ENCODE data around the gene CCN5.
"Not testable (repeated sequence)": the region's sequence is repeated elsewhere in the genome, so short reads cannot be mapped to it uniquely, and the experiment has no call there.

The CCN5 gene

GRCh38 chr20:44714701-44715498 is at the start of gene CCN5:
TSS of gene CCN5 (plus strand) at chr20:44715369. CDS start at chr20:44715391, 22 bp downstream.
- no peak within 1 kb of the TSS for H2AFZ ChIP-seq (ENCODE audit: low read length)
- TF ChIP-seq EZH2phosphoT487 (IDR thresholded peaks at IDR 0.05; ENCODE audit: borderline replicate concordance), result no peak
- no peak for TF ChIP-seq CTCF (conservative IDR thresholded peaks at IDR 0.05; ENCODE audit: low read length)
- H3K9ac ChIP-seq (ENCODE audit: low read depth, low read length, poor library complexity, severe bottlenecking), result no peak within 1 kb of the TSS
- no peaks in the 10 kb centered on the region for H4K20me1 ChIP-seq (ENCODE audit: insufficient read depth, low read length, poor library complexity, severe bottlenecking)
- no peaks in the 10 kb centered on the region for H3K27me3 ChIP-seq (ENCODE audit: insufficient read depth, low read length, poor library complexity, severe bottlenecking)
- no peaks in the 10 kb centered on the region for H3K36me3 ChIP-seq (ENCODE audit: insufficient read depth, low read length)
- H3K79me2 ChIP-seq (ENCODE audit: insufficient read depth, low read length), result no peaks in the 10 kb centered on the region
- no peak within 1 kb of the TSS for H3K4me2 ChIP-seq (ENCODE audit: low read depth, low read length, poor library complexity, severe bottlenecking)
- no peaks in the 10 kb centered on the region for H3K9me2 ChIP-seq (replicated peaks; ENCODE audit: low read depth, low read length)
- H3K4me1 ChIP-seq (ENCODE audit: insufficient read depth, low read length, poor library complexity, severe bottlenecking), result no peaks in the 10 kb centered on the region
- no peaks in the 10 kb centered on the region for H3K9me3 ChIP-seq (ENCODE audit: insufficient read depth, low read depth, low read length)
- H3F3A ChIP-seq (ENCODE audit: low read depth), result no peaks in the 10 kb centered on the region
- no peak within 1 kb of the TSS for H3K4me3 ChIP-seq (ENCODE audit: low read length, poor library complexity, severe bottlenecking)

- Histone ChIP-seq H3F3A (ENCODE audit: low read depth) (no peaks in the 10 kb centered on the region), H3K9ac (ENCODE audit: low read depth, low read length, poor library complexity, severe bottlenecking) (no peak overlapping the region), H3K4me3 (ENCODE audit: low read length, poor library complexity, severe bottlenecking) (no peak overlapping the region), H2AFZ (ENCODE audit: low read length) (no peak overlapping the region), H3K4me2 (ENCODE audit: low read depth, low read length, poor library complexity, severe bottlenecking) (no peak overlapping the region), H3K36me3 (ENCODE audit: insufficient read depth, low read length) (no peaks in the 10 kb centered on the region), H3K9me3 (ENCODE audit: insufficient read depth, low read depth, low read length) (no peaks in the 10 kb centered on the region), H3K4me1 (ENCODE audit: insufficient read depth, low read length, poor library complexity, severe bottlenecking) (peaks cover 19% of the 10 kb centered on the region), H3K79me2 (ENCODE audit: insufficient read depth, low read length) (no peaks in the 10 kb centered on the region), H4K20me1 (ENCODE audit: insufficient read depth, low read length, poor library complexity, severe bottlenecking) (no peaks in the 10 kb centered on the region), H3K27me3 (ENCODE audit: insufficient read depth, low read length, poor library complexity, severe bottlenecking) (no peaks in the 10 kb centered on the region), H3K9me2 (replicated peaks; ENCODE audit: low read depth, low read length) (no peaks in the 10 kb centered on the region)
- TF ChIP-seq EZH2phosphoT487 (IDR thresholded peaks at IDR 0.05; ENCODE audit: borderline replicate concordance) (no peak), CTCF (conservative IDR thresholded peaks at IDR 0.05; ENCODE audit: low read length) (no peak)
These were observed 49.1 kb upstream of the CCN5 start for GRCh38 chr20:44666066-44666465.

GRCh38 chr20:44670851-44671250 is 44.3 kb upstream of the CCN5 start:
- Histone ChIP-seq H3K4me2 (ENCODE audit: low read depth, low read length, poor library complexity, severe bottlenecking) (peak overlapping the region; percentile 71), H3K4me3 (ENCODE audit: low read length, poor library complexity, severe bottlenecking) (peak overlapping the region; percentile 72), H3K9ac (ENCODE audit: low read depth, low read length, poor library complexity, severe bottlenecking) (peak overlapping the region; percentile 71), H3K4me1 (ENCODE audit: insufficient read depth, low read length, poor library complexity, severe bottlenecking) (peaks cover 22% of the 10 kb centered on the region)
- H3K27me3 ChIP-seq (ENCODE audit: insufficient read depth, low read length, poor library complexity, severe bottlenecking); H3K79me2 ChIP-seq (ENCODE audit: insufficient read depth, low read length); H3K9me2 ChIP-seq (replicated peaks; ENCODE audit: low read depth, low read length); H4K20me1 ChIP-seq (ENCODE audit: insufficient read depth, low read length, poor library complexity, severe bottlenecking); H2AFZ ChIP-seq (ENCODE audit: low read length); H3F3A ChIP-seq (ENCODE audit: low read depth); H3K9me3 ChIP-seq (ENCODE audit: insufficient read depth, low read depth, low read length); H3K36me3 ChIP-seq (ENCODE audit: insufficient read depth, low read length): not testable (repeated sequence)

GRCh38 chr20:44671541-44671940 is 43.6 kb upstream of the CCN5 start:
- H4K20me1 ChIP-seq (ENCODE audit: insufficient read depth, low read length, poor library complexity, severe bottlenecking); H3K27me3 ChIP-seq (ENCODE audit: insufficient read depth, low read length, poor library complexity, severe bottlenecking); H3K9me2 ChIP-seq (replicated peaks; ENCODE audit: low read depth, low read length); H3K36me3 ChIP-seq (ENCODE audit: insufficient read depth, low read length); H3K9me3 ChIP-seq (ENCODE audit: insufficient read depth, low read depth, low read length); H3K79me2 ChIP-seq (ENCODE audit: insufficient read depth, low read length); H3F3A ChIP-seq (ENCODE audit: low read depth): not testable (repeated sequence)
- Histone ChIP-seq H2AFZ (ENCODE audit: low read length) (0 out of 2 replicates have a peak overlapping the region, but pooled peaks have one; percentile 27), H3K4me1 (ENCODE audit: insufficient read depth, low read length, poor library complexity, severe bottlenecking) (peaks cover 22% of the 10 kb centered on the region), H3K9ac (ENCODE audit: low read depth, low read length, poor library complexity, severe bottlenecking) (peak overlapping the region; percentile 71), H3K4me2 (ENCODE audit: low read depth, low read length, poor library complexity, severe bottlenecking) (peak overlapping the region; percentile 71), H3K4me3 (ENCODE audit: low read length, poor library complexity, severe bottlenecking) (peak overlapping the region; percentile 72)

- Histone ChIP-seq H3K9ac (ENCODE audit: low read depth, low read length, poor library complexity, severe bottlenecking) (peak overlapping the region; percentile 71), H3K4me2 (ENCODE audit: low read depth, low read length, poor library complexity, severe bottlenecking) (peak overlapping the region; percentile 71), H3K4me1 (ENCODE audit: insufficient read depth, low read length, poor library complexity, severe bottlenecking) (peaks cover 22% of the 10 kb centered on the region)
- H3K9me3 ChIP-seq (ENCODE audit: insufficient read depth, low read depth, low read length); H3K9me2 ChIP-seq (replicated peaks; ENCODE audit: low read depth, low read length); H3F3A ChIP-seq (ENCODE audit: low read depth); H3K36me3 ChIP-seq (ENCODE audit: insufficient read depth, low read length); H3K27me3 ChIP-seq (ENCODE audit: insufficient read depth, low read length, poor library complexity, severe bottlenecking); H2AFZ ChIP-seq (ENCODE audit: low read length); H3K4me3 ChIP-seq (ENCODE audit: low read length, poor library complexity, severe bottlenecking); H3K79me2 ChIP-seq (ENCODE audit: insufficient read depth, low read length); H4K20me1 ChIP-seq (ENCODE audit: insufficient read depth, low read length, poor library complexity, severe bottlenecking): not testable (repeated sequence)
These were observed 42.8 kb upstream of the CCN5 start for GRCh38 chr20:44672318-44672902.
